PC-3 (cell line): ENCODE measurements around the gene STX7. TPM values are rescaled to one million over a fixed set of nuclear protein-coding genes. Genes with fewer than 3 reads are reported as not detected.

Source experiments
- ATAC-seq: fragments of 200-7000 bp; cut with Tn5 transposase; 2 replicates; pipeline ENCODE4 v1.9.1; 2020; ENCODE audit warnings: mild to moderate bottlenecking, moderate library complexity
- BruUV-seq: library from RNA; stranded (reverse); fragments of 400-500 nt; replicated peaks from 2 replicates; lab custom pipeline; 2021; lab: Mats Ljungman, UMichigan
- CTCF ChIA-PET: fragments of 300-600 bp; sonication (Branson Sonifier 250); formaldehyde crosslinking; loops from one replicate; lab custom pipeline; 2022; ENCODE audit warnings: antibody characterized with exemption; lab: Charles Lee
- POLR2A ChIA-PET: fragments of 300-600 bp; sonication (Branson Sonifier 250); formaldehyde crosslinking; loops from one replicate; lab custom pipeline; 2022; ENCODE audit warnings: antibody characterized with exemption; ENCODE audit not compliant: unreplicated experiment; lab: Charles Lee
- DNase-seq: peaks from one replicate; pipeline ENCODE4 v3.0.0-alpha.2; 2015
- H2AFZ ChIP-seq: fragments of 300-600 bp; sonication (generic); 2 replicates; pipeline ENCODE4 v1.6.0; 2016; ENCODE audit warnings: antibody characterized with exemption, low read length
- H3F3A ChIP-seq: fragments of 300-600 bp; sonication (generic); one replicate; pipeline ENCODE4 v1.6.0; 2017; ENCODE audit warnings: antibody characterized with exemption, low read length, control low read depth, mild to moderate bottlenecking; ENCODE audit not compliant: unreplicated experiment
- H3K27ac ChIP-seq: fragments of 300-600 bp; sonication (generic); 2 replicates; pipeline ENCODE4 v1.5.1; 2016; ENCODE audit warnings: mild to moderate bottlenecking, low read length
- H3K27me3 ChIP-seq: fragments of 300-600 bp; sonication (generic); 2 replicates; pipeline ENCODE4 v1.6.1; 2016; ENCODE audit warnings: low read length, mixed read lengths
- H3K36me3 ChIP-seq: fragments of 300-600 bp; sonication (generic); 2 replicates; pipeline ENCODE4 v1.6.1; 2016; ENCODE audit warnings: low read depth, mixed run types, low read length, mixed read lengths
- H3K4me1 ChIP-seq: fragments of 300-600 bp; sonication (generic); 2 replicates; pipeline ENCODE4 v1.5.1; 2016; ENCODE audit warnings: low read length; ENCODE audit not compliant: insufficient read depth
- H3K4me2 ChIP-seq: fragments of 300-600 bp; sonication (generic); 2 replicates; pipeline ENCODE4 v1.6.0; 2016; ENCODE audit warnings: low read length
- H3K4me3 ChIP-seq: fragments of 300-600 bp; sonication (generic); 2 replicates; pipeline ENCODE4 v1.5.1; 2016; ENCODE audit warnings: mild to moderate bottlenecking, low read length, mixed read lengths
- H3K79me2 ChIP-seq: fragments of 300-600 bp; sonication (generic); 2 replicates; pipeline ENCODE4 v1.6.1; 2017; ENCODE audit warnings: low read length, mixed read lengths
- H3K9ac ChIP-seq: fragments of 300-600 bp; sonication (generic); 2 replicates; pipeline ENCODE4 v1.6.0; 2016; ENCODE audit warnings: mild to moderate bottlenecking, low read length
- H3K9me2 ChIP-seq: fragments of 300-600 bp; sonication (generic); replicated peaks from 2 replicates; pipeline ENCODE4 v1.6.1; 2016; ENCODE audit warnings: mixed run types, low read length, mixed read lengths
- H3K9me3 ChIP-seq: fragments of 300-600 bp; sonication (generic); 2 replicates; pipeline ENCODE4 v1.6.1; 2016; ENCODE audit warnings: low read length, mixed read lengths
- H4K20me1 ChIP-seq: fragments of 300-600 bp; sonication (generic); 2 replicates; pipeline ENCODE4 v1.6.1; 2016; ENCODE audit warnings: low read length, mixed read lengths
- CTCF ChIP-seq: fragments of 300-600 bp; sonication (generic); conservative IDR thresholded peaks from 2 replicates; pipeline ENCODE4 v1.5.1; 2017; ENCODE audit warnings: antibody characterized with exemption, low read depth, mild to moderate bottlenecking, low read length
- EZH2 ChIP-seq: fragments of 300-600 bp; sonication (generic); IDR thresholded peaks from one replicate; pipeline ENCODE4 v1.6.1; 2017; ENCODE audit warnings: antibody characterized with exemption, mild to moderate bottlenecking, low read length; ENCODE audit not compliant: unreplicated experiment
- EZH2phosphoT487 ChIP-seq: fragments of 300-600 bp; sonication (generic); IDR thresholded peaks from 2 replicates; pipeline ENCODE4 v1.6.1; 2018; ENCODE audit warnings: mild to moderate bottlenecking, antibody characterized with exemption, low read length, borderline replicate concordance
- intact Hi-C: fragments of 100-400 bp; cut with micrococcal nuclease; formaldehyde crosslinking; loops from 2 replicates; pipeline ENCODE4 v1.9.0; 2023
- total RNA-seq: library from RNA; depleted of rRNA; stranded (reverse); fragments of >200 nt; gene quantifications from 2 replicates; pipeline ENCODE4 v1.2.3, GENCODE V29; 2014

Gene STX7
- total RNA-seq, 1 experiment from 2014 or later: 27.4 TPM

DNA sequence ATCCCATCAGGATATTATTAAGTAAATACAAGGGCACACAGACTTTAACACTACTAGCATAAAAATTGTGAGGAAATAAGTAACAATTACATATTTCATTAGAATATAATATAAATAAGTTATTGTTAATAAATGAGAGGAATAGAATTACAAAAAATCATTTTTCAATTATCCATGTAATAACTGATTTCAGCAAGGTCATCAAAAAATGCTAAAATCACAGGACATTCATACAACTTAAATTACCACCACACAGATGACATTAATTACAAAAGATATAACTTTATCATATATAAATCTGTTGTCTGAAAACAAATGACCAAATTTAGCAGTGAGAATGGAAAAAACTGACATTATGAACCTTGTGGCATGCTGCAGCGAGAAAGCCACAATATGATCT is 37.0 kb downstream of the STX7 start:
- Histone ChIP-seq H3F3A (no peaks in the 10 kb centered on the region), H3K4me1 (no peaks in the 10 kb centered on the region), H3K9me3 (no peaks in the 10 kb centered on the region), H3K27me3 (no peaks in the 10 kb centered on the region), H3K9ac (no peak overlapping the region), H3K36me3 (no peaks in the 10 kb centered on the region), H3K79me2 (no peaks in the 10 kb centered on the region), H3K4me2 (no peak overlapping the region), H2AFZ (no peak overlapping the region), H4K20me1 (no peaks in the 10 kb centered on the region), H3K27ac (no peak overlapping the region), H3K9me2 (no peaks in the 10 kb centered on the region), H3K4me3 (no peak overlapping the region)
- ATAC-seq (no peak), DNase-seq (no peak)
- no peak for TF ChIP-seq CTCF
- TF ChIP-seq EZH2phosphoT487: no peak
- no peak for TF ChIP-seq EZH2
- intact Hi-C loops: no loop called here
- ChIA-PET POLR2A (no interaction called here), CTCF (no interaction called here)
- no TSS peak for BruUV-seq

DNA sequence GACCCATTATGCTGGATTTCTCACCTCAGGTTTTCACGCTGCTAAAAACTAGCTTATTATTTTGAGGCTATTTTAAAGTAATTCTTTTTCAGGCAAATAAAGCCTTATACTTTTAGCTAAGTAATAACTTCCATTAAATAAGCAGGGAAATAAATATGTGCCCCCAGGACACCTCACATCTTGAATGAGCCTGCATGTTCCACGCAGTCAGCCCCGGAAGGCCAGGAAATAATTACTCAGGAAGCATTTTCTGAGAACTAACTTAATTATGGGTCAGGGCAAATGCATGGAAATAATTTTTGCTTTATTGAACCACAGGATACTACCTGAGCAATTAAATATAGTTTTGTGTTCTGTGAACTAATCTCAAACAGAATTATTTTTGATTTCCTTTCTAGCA is 41.1 kb downstream of the STX7 start:
- no peaks in the 10 kb centered on the region for H3F3A ChIP-seq
- no peaks in the 10 kb centered on the region for H3K27me3 ChIP-seq
- H3K79me2 ChIP-seq: no peaks in the 10 kb centered on the region
- H4K20me1 ChIP-seq: no peaks in the 10 kb centered on the region
- no peak overlapping the region for H3K9ac ChIP-seq
- H3K4me3 ChIP-seq: no peak overlapping the region
- H3K4me1 ChIP-seq: no peaks in the 10 kb centered on the region
- no peak for ATAC-seq
- H3K36me3 ChIP-seq: peaks cover 15% of the 10 kb centered on the region; the same call in 1 of the 2 replicates
- ChIA-PET CTCF (no interaction called here), POLR2A (no interaction called here)
- intact Hi-C loops: no loop called here
- no TSS peak for BruUV-seq
- no peaks in the 10 kb centered on the region for H3K9me2 ChIP-seq
- no peak overlapping the region for H2AFZ ChIP-seq
- no peak overlapping the region for H3K4me2 ChIP-seq
- no peak for DNase-seq
- H3K27ac ChIP-seq: no peak overlapping the region
- TF ChIP-seq EZH2: no peak
- TF ChIP-seq CTCF: no peak
- no peak for TF ChIP-seq EZH2phosphoT487
- no peaks in the 10 kb centered on the region for H3K9me3 ChIP-seq

DNA sequence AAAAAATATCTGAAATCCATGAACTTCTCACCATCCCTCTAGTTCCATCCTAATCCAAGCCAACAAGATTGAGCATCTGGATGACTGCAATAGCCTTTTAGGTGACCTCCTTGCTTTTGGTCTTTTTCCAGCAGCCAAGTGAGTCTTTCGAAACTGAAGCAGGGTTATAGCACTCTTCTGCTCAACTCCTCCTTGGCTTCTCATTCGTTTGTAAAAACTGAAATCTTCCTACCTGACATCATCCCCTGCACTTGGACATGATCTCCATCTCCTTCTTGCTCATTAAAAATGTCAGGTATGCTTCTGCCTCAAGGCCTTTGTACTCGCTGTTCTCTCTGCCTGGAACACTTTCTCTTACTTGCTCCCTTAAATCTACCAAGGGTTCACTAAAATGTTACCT is 46.0 kb downstream of the STX7 start:
- DNase-seq (no peak), ATAC-seq (no peak)
- Histone ChIP-seq H2AFZ (no peak overlapping the region), H3K27me3 (no peaks in the 10 kb centered on the region), H3K27ac (no peak overlapping the region), H3K9me2 (no peaks in the 10 kb centered on the region), H3K9me3 (no peaks in the 10 kb centered on the region), H3K36me3 (peaks cover 27% of the 10 kb centered on the region; the same call in 1 of the 2 replicates), H3F3A (no peaks in the 10 kb centered on the region), H3K79me2 (no peaks in the 10 kb centered on the region), H3K9ac (no peak overlapping the region), H3K4me2 (no peak overlapping the region), H3K4me3 (no peak overlapping the region), H3K4me1 (peaks cover 14% of the 10 kb centered on the region), H4K20me1 (no peaks in the 10 kb centered on the region)
- intact Hi-C loops: no loop called here
- ChIA-PET CTCF (no interaction called here), POLR2A (no interaction called here)
- no TSS peak for BruUV-seq
- no peak for TF ChIP-seq CTCF
- TF ChIP-seq EZH2: no peak
- no peak for TF ChIP-seq EZH2phosphoT487
